Tibial nerve (tissue), 4 donors: ENCODE data around the gene GPR183.

Experiments used
- CTCF ChIP-seq, 5 experiments: fragments of 200-600 bp in 3 of 5; fragments of 450-650 bp in 2 of 5; sonication (generic) in 3 of 5; IDR thresholded peaks; one replicate each; pipeline ENCODE4 v1.5.1; 2016 to 2019; ENCODE audit warnings: antibody characterized with exemption in 5 of 5, mild to moderate bottlenecking in 3 of 5, moderate library complexity in 2 of 5
- EP300 ChIP-seq, 2 donors: sonication (generic); formaldehyde crosslinking; IDR thresholded peaks; one replicate each; pipeline ENCODE4 v1.6.1; 2017; ENCODE audit warnings: antibody characterized with exemption in 2 of 2, mild to moderate bottlenecking in 1 of 2
- POLR2A ChIP-seq, 2 donors: fragments of 450-650 bp; IDR thresholded peaks; one replicate each; pipeline ENCODE4 v1.6.1; 2017; ENCODE audit warnings: antibody characterized with exemption in 2 of 2, mild to moderate bottlenecking in 2 of 2, moderate library complexity in 2 of 2

DNA sequence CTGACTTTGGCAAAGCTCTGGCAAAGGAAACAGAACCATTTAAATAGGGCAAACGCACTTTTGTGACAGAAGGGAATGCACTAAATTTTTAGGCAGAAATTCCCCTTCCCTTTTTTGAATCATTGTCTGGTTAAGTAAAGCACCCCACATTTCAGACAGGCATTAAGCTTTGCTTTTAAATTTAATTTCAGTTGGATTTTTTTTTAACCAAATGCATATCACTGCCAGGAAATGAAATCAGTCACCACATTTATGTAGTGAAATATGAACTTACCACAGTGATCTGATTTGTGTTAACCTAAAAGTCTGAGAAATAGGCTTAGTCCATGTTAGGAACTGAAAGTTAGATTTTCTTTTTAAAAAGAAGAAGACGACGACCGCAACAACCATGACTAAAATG lies 10.8 kb downstream of the GPR183 start:
- TF ChIP-seq CTCF (IDR thresholded peaks at IDR 0.05) (no peak), POLR2A (IDR thresholded peaks at IDR 0.05) (no peak), EP300 (IDR thresholded peaks at IDR 0.05) (no peak)
